Vagina (tissue), 2 donors: Measurements from ENCODE around the gene CASP10. TPM values are rescaled to one million over a fixed set of nuclear protein-coding genes. Genes with fewer than 3 reads are reported as not detected.

ENCODE experiments used
- DNase-seq, 2 donors: peaks; one replicate each; pipeline ENCODE4 v3.0.0-alpha.2; 2017; ENCODE audit errors: extremely low spot score in 2 of 2
- H3K27ac ChIP-seq: fragments of 200-600 bp; sonication (generic); one replicate; pipeline ENCODE4 v1.5.1; 2019
- H3K27me3 ChIP-seq: fragments of 200-600 bp; sonication (generic); one replicate; pipeline ENCODE4 v1.5.1; 2019
- H3K36me3 ChIP-seq, 2 donors: fragments of 200-600 bp; sonication (generic); one replicate each; pipeline ENCODE4 v1.5.1; 2017 to 2019
- H3K4me1 ChIP-seq: fragments of 200-600 bp; sonication (generic); one replicate; pipeline ENCODE4 v1.5.1; 2019
- H3K4me3 ChIP-seq, 2 donors: fragments of 200-600 bp; sonication (generic); 1 replicate in 1 of 2; 2 replicates in 1 of 2; pipeline ENCODE4 v1.5.1; 2016 to 2019
- H3K9me3 ChIP-seq: fragments of 200-600 bp; sonication (generic); one replicate; pipeline ENCODE4 v1.5.1; 2019
- POLR2A ChIP-seq, 2 donors: fragments of 450-650 bp; IDR thresholded peaks; one replicate each; pipeline ENCODE4 v1.6.1; 2017; ENCODE audit warnings: antibody characterized with exemption in 2 of 2, mild to moderate bottlenecking in 2 of 2, moderate library complexity in 2 of 2
- POLR2AphosphoS5 ChIP-seq, 2 donors: sonication (generic); formaldehyde crosslinking; IDR thresholded peaks; one replicate each; pipeline ENCODE4 v1.9.0; 2017; ENCODE audit warnings: antibody characterized with exemption in 2 of 2, mild to moderate bottlenecking in 2 of 2, low read depth in 1 of 2; ENCODE audit not compliant: insufficient read depth in 1 of 2
- intact Hi-C: fragments of 100-400 bp; cut with DNase I; formaldehyde crosslinking; loops from one replicate; pipeline ENCODE4 v1.15.1; 2023
- total RNA-seq: library from RNA; depleted of rRNA; stranded (reverse); fragments of >200 nt; gene quantifications from one replicate; pipeline ENCODE4 v1.2.3, GENCODE V29; 2016
- TF ChIP-seq, protein P1 (sequence below), 3 experiments: fragments of 450-650 bp in 2 of 3; fragments of 200-600 bp in 1 of 3; sonication (generic) in 1 of 3; IDR thresholded peaks; one replicate each; pipeline ENCODE4 v1.5.1; 2017 to 2019; ENCODE audit warnings: antibody characterized with exemption in 3 of 3, mild to moderate bottlenecking in 2 of 3, moderate library complexity in 2 of 3

The CASP10 gene
- total RNA-seq, 1 donor from 2014 or later, result 8.3 TPM

- Histone ChIP-seq H3K4me3 (no peak overlapping the region), H3K27ac (no peak overlapping the region), H3K27me3 (no peaks in the 10 kb centered on the region), H3K36me3 (no peaks in the 10 kb centered on the region), H3K9me3 (no peaks in the 10 kb centered on the region), H3K4me1 (peaks cover 25% of the 10 kb centered on the region)
- intact Hi-C loops, result no loop called here
- TF ChIP-seq POLR2AphosphoS5 (IDR thresholded peaks at IDR 0.05; ENCODE audit: insufficient read depth in 1 of 2, low read depth in 1 of 2) (no peak), POLR2A (IDR thresholded peaks at IDR 0.05) (no peak)
- TF ChIP-seq, protein P1, sequence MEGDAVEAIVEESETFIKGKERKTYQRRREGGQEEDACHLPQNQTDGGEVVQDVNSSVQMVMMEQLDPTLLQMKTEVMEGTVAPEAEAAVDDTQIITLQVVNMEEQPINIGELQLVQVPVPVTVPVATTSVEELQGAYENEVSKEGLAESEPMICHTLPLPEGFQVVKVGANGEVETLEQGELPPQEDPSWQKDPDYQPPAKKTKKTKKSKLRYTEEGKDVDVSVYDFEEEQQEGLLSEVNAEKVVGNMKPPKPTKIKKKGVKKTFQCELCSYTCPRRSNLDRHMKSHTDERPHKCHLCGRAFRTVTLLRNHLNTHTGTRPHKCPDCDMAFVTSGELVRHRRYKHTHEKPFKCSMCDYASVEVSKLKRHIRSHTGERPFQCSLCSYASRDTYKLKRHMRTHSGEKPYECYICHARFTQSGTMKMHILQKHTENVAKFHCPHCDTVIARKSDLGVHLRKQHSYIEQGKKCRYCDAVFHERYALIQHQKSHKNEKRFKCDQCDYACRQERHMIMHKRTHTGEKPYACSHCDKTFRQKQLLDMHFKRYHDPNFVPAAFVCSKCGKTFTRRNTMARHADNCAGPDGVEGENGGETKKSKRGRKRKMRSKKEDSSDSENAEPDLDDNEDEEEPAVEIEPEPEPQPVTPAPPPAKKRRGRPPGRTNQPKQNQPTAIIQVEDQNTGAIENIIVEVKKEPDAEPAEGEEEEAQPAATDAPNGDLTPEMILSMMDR (IDR thresholded peaks at IDR 0.05), result no peak
- peak in 1 of 2 donors; percentile 72 for DNase-seq
Observed at GRCh38 chr2:201228271-201228911, 45.5 kb downstream of the CASP10 start.

- H3K4me1 ChIP-seq, result peaks cover 25% of the 10 kb centered on the region
- TF ChIP-seq, protein P1 (IDR thresholded peaks at IDR 0.05), result no peak
- no peak for TF ChIP-seq POLR2A (IDR thresholded peaks at IDR 0.05)
- TF ChIP-seq POLR2AphosphoS5 (IDR thresholded peaks at IDR 0.05; ENCODE audit: insufficient read depth in 1 of 2, low read depth in 1 of 2), result no peak
- no peaks in the 10 kb centered on the region for H3K36me3 ChIP-seq
- no peak overlapping the region for H3K4me3 ChIP-seq
- H3K27me3 ChIP-seq, result no peaks in the 10 kb centered on the region
- peak in 1 of 2 donors; percentile 44 for DNase-seq
- intact Hi-C loops, result no loop called here
- H3K9me3 ChIP-seq, result no peaks in the 10 kb centered on the region
- H3K27ac ChIP-seq, result no peak overlapping the region
Observed at GRCh38 chr2:201228912-201229290, 46.0 kb downstream of the CASP10 start.

GRCh38 chr2:201231781-201232466 is 49.0 kb downstream of the CASP10 start:
- Histone ChIP-seq H3K36me3 (no peaks in the 10 kb centered on the region), H3K27me3 (no peaks in the 10 kb centered on the region), H3K4me3 (no peak overlapping the region), H3K9me3 (no peaks in the 10 kb centered on the region), H3K4me1 (peaks cover 29% of the 10 kb centered on the region), H3K27ac (peak overlapping the region; percentile 59)
- TF ChIP-seq POLR2A (IDR thresholded peaks at IDR 0.05), result no peak
- TF ChIP-seq, protein P1 (IDR thresholded peaks at IDR 0.05), result peak; percentile 66 to 68 (median 67)
- TF ChIP-seq POLR2AphosphoS5 (IDR thresholded peaks at IDR 0.05; ENCODE audit: insufficient read depth in 1 of 2, low read depth in 1 of 2), result peak; percentile 41 to 93
- peak; percentile 93 to 99 for DNase-seq
- intact Hi-C loops, result loop anchor here (10.0 kb wide), 1 partner anchor 133 kb away; no protein-coding TSS in a partner anchor

DNA sequence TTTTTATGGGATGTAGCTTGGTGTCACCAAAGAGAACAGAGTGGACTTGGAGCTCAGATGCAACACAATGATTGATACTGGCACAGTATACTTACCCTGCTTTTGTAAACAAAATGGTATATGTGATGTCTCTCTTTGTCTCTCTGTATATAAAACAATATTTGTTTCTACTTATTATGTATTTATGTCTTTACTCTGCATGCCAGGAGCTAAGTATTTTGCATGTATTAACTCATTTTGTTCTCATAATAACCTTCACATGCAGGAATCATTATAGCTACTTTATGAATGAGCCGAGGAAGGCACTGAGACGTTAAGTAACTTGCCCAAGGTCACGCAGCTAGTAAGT is 49.5 kb downstream of the CASP10 start:
- Histone ChIP-seq H3K4me3 (no peak overlapping the region), H3K36me3 (no peaks in the 10 kb centered on the region), H3K9me3 (no peaks in the 10 kb centered on the region), H3K27ac (no peak overlapping the region), H3K4me1 (peaks cover 29% of the 10 kb centered on the region), H3K27me3 (no peaks in the 10 kb centered on the region)
- no peak for DNase-seq
- TF ChIP-seq POLR2AphosphoS5 (IDR thresholded peaks at IDR 0.05; ENCODE audit: insufficient read depth in 1 of 2, low read depth in 1 of 2), result no peak
- TF ChIP-seq, protein P1 (IDR thresholded peaks at IDR 0.05), result no peak
- intact Hi-C loops, result loop anchor here (10.0 kb wide), 1 partner anchor 132 kb away; no protein-coding TSS in a partner anchor
